Caco-2 (cell line): Measurements from ENCODE around the gene PPARD. TPM values are rescaled to one million over a fixed set of nuclear protein-coding genes. Genes with fewer than 3 reads are reported as not detected.
A peak's percentile ranks its signal among the peaks of the same experiment; 100 is the strongest.
"Not testable (repeated sequence)": the region's sequence is repeated elsewhere in the genome, so short reads cannot be mapped to it uniquely, and the experiment has no call there.

Experiments used
- BruUV-seq: library from RNA; stranded (reverse); fragments of 400-500 nt; replicated peaks from 2 replicates; lab custom pipeline; 2021; lab: Mats Ljungman, UMichigan
- CTCF ChIA-PET: fragments of 300-600 bp; sonication (Branson Sonifier 250); formaldehyde crosslinking; loops from one replicate; lab custom pipeline; 2022; ENCODE audit warnings: antibody characterized with exemption; lab: Charles Lee
- POLR2A ChIA-PET: fragments of 300-600 bp; sonication (Branson Sonifier 250); formaldehyde crosslinking; loops from one replicate; lab custom pipeline; 2022; ENCODE audit warnings: antibody characterized with exemption; lab: Charles Lee
- DNase-seq, 2 experiments: peaks; one replicate each; pipeline versions ENCODE4 v3.0.0 to v3.0.0-alpha.2; 2020 to 2022
- H3K27me3 ChIP-seq: replicated peaks from 2 replicates; pipeline ENCODE4 v1.6.0; 2011; ENCODE audit warnings: low read length; ENCODE audit not compliant: control insufficient read depth, insufficient read depth
- H3K36me3 ChIP-seq: 2 replicates; pipeline ENCODE4 v1.5.1; 2011; ENCODE audit warnings: low read length; ENCODE audit not compliant: control insufficient read depth, insufficient read depth
- H3K4me1 ChIP-seq: fragments of 250-450 bp; sonication (Bioruptor Pico); 2 replicates; pipeline ENCODE4 v1.5.1; 2020; ENCODE audit warnings: mild to moderate bottlenecking
- H3K4me3 ChIP-seq: 2 replicates; pipeline ENCODE4 v1.5.1; 2011; ENCODE audit warnings: low read depth, mild to moderate bottlenecking, control low read depth, low read length
- H3K9me3 ChIP-seq: fragments of 250-450 bp; sonication (Bioruptor Pico); 2 replicates; pipeline ENCODE4 v1.5.1; 2020; ENCODE audit warnings: mild to moderate bottlenecking, moderate library complexity
- H3K27ac Mint-ChIP-seq: one replicate; pipeline ENCODE4 v1.8.0; 2022; ENCODE audit warnings: mixed read lengths; ENCODE audit not compliant: unreplicated experiment
- H3K27me3 Mint-ChIP-seq: one replicate; pipeline ENCODE4 v1.8.0; 2022; ENCODE audit warnings: mixed read lengths; ENCODE audit not compliant: insufficient read depth, unreplicated experiment
- H3K36me3 Mint-ChIP-seq: one replicate; pipeline ENCODE4 v1.8.0; 2022; ENCODE audit warnings: mild to moderate bottlenecking, mixed read lengths; ENCODE audit not compliant: insufficient read depth, unreplicated experiment
- H3K4me1 Mint-ChIP-seq: one replicate; pipeline ENCODE4 v1.8.0; 2022; ENCODE audit warnings: low read depth, mixed read lengths; ENCODE audit not compliant: unreplicated experiment
- H3K4me3 Mint-ChIP-seq: one replicate; pipeline ENCODE4 v1.8.0; 2022; ENCODE audit warnings: mild to moderate bottlenecking, moderate library complexity, mixed read lengths; ENCODE audit not compliant: unreplicated experiment
- H3K9me3 Mint-ChIP-seq: one replicate; pipeline ENCODE4 v1.8.0; 2022; ENCODE audit warnings: mixed read lengths; ENCODE audit not compliant: unreplicated experiment
- CTCF ChIP-seq, 2 experiments: fragments of 200-600 bp in 1 of 2; IDR thresholded peaks; 1 replicate in 1 of 2; 2 replicates in 1 of 2; pipeline versions ENCODE4 v1.5.1 to v1.8.0; 2011 to 2022; ENCODE audit warnings: antibody characterized with exemption in 1 of 2, control low read depth in 1 of 2, inconsistent platforms in 1 of 2, low read depth in 1 of 2, low read length in 1 of 2, mild to moderate bottlenecking in 1 of 2, moderate library complexity in 1 of 2; ENCODE audit not compliant: insufficient read depth in 1 of 2, severe bottlenecking in 1 of 2, unreplicated experiment in 1 of 2
- intact Hi-C: fragments of 100-400 bp; cut with micrococcal nuclease; formaldehyde crosslinking; loops from one replicate; pipeline ENCODE4 v1.10.0; 2022; ENCODE audit not compliant: unreplicated experiment
- total RNA-seq: library from RNA; stranded (reverse); gene quantifications from 2 replicates; pipeline ENCODE4 v1.2.3, GENCODE V29; 2022

The PPARD gene
- total RNA-seq, 1 experiment from 2014 or later = 11.3 TPM

- H3K4me1 ChIP-seq = peaks cover 13% of the 10 kb centered on the region; the same call in 1 of the 2 replicates
- no peak for DNase-seq
- H3K4me1 Mint-ChIP-seq = no peaks in the 10 kb centered on the region
- no peaks in the 10 kb centered on the region for H3K36me3 Mint-ChIP-seq
- peaks cover 17% of the 10 kb centered on the region for H3K9me3 Mint-ChIP-seq
- no peak overlapping the region for H3K27ac Mint-ChIP-seq
- TF ChIP-seq CTCF (IDR thresholded peaks at IDR 0.05; ENCODE audit: insufficient read depth in 1 of 2, low read depth in 1 of 2, low read length in 1 of 2, severe bottlenecking in 1 of 2, unreplicated experiment in 1 of 2) = no peak
- ChIA-PET CTCF (no interaction called here), POLR2A (no interaction called here)
- H3K9me3 ChIP-seq = no peaks in the 10 kb centered on the region; the same call in 1 of the 2 replicates
- no peak overlapping the region for H3K4me3 ChIP-seq
- H3K36me3 ChIP-seq = no peaks in the 10 kb centered on the region
- no peaks in the 10 kb centered on the region for H3K27me3 ChIP-seq
- intact Hi-C loops = no loop called here
- no peak overlapping the region for H3K4me3 Mint-ChIP-seq
- H3K27me3 Mint-ChIP-seq = peaks cover 10% of the 10 kb centered on the region
- BruUV-seq = no TSS peak
Observed at GRCh38 chr6:35330541-35331119, 11.7 kb upstream of the PPARD start.

- H3K27ac Mint-ChIP-seq, H3K9me3 ChIP-seq, H3K4me3 ChIP-seq, H3K4me3 Mint-ChIP-seq, intact Hi-C loops, H3K4me1 Mint-ChIP-seq, H3K27me3 ChIP-seq, POLR2A ChIA-PET, H3K36me3 Mint-ChIP-seq, H3K36me3 ChIP-seq, BruUV-seq: not testable (repeated sequence)
- DNase-seq = peak; percentile 32 to 51
- peaks cover 11% of the 10 kb centered on the region; the same call in 1 of the 2 replicates for H3K4me1 ChIP-seq
- H3K27me3 Mint-ChIP-seq = peaks cover 13% of the 10 kb centered on the region
- CTCF ChIA-PET = interaction anchor here (0.5 kb wide), 1 partner anchor 65 kb away, joined by 5 read pairs; no protein-coding TSS in a partner anchor
- peaks cover 17% of the 10 kb centered on the region for H3K9me3 Mint-ChIP-seq
Observed at GRCh38 chr6:35332074-35332887, 10.1 kb upstream of the PPARD start.

- intact Hi-C loops = no loop called here
- Histone ChIP-seq H3K36me3 (no peaks in the 10 kb centered on the region), H3K4me1 (peaks cover 6% of the 10 kb centered on the region), H3K27me3 (no peaks in the 10 kb centered on the region), H3K4me3 (no peak overlapping the region), H3K9me3 (no peaks in the 10 kb centered on the region)
- Mint-ChIP-seq H3K27ac (no peak overlapping the region), H3K4me3 (no peak overlapping the region), H3K4me1 (no peaks in the 10 kb centered on the region), H3K36me3 (peaks cover 17% of the 10 kb centered on the region), H3K9me3 (no peaks in the 10 kb centered on the region), H3K27me3 (peaks cover 3% of the 10 kb centered on the region)
- BruUV-seq = no TSS peak
- DNase-seq = no peak
- POLR2A ChIA-PET = interaction anchor here (0.6 to 1.5 kb wide), 4 partner anchors 14 to 391 kb away, joined by 3 to 6 read pairs (median 4); partner anchors contain the start of gene RPL10A
- no peak for TF ChIP-seq CTCF (IDR thresholded peaks at IDR 0.05; ENCODE audit: insufficient read depth in 1 of 2, low read depth in 1 of 2, low read length in 1 of 2, severe bottlenecking in 1 of 2, unreplicated experiment in 1 of 2)
- CTCF ChIA-PET = interaction anchor here (0.6 to 3.5 kb wide), 14 partner anchors 14 to 126 kb away, joined by 3 to 50 read pairs (median 4); partner anchors contain the start of genes DEF6, FANCE and RPL10A
Observed at GRCh38 chr6:35341557-35341956, 801 bp upstream of the PPARD start.
